Esophagus muscularis mucosa (tissue), 4 donors: ENCODE results near the gene NUDT14. TPM values are rescaled to one million over a fixed set of nuclear protein-coding genes. Genes with fewer than 3 reads are reported as not detected.

ENCODE experiments used
- DNase-seq: peaks from one replicate; pipeline ENCODE4 v3.0.0-alpha.2; 2017; ENCODE audit errors: extremely low spot score
- H3K27ac ChIP-seq, 4 donors: fragments of 200-600 bp; sonication (generic); replicated peaks in 1 of 4; 1 replicate in 3 of 4; 2 replicates in 1 of 4; pipeline ENCODE4 v1.5.1; 2016 to 2019; ENCODE audit warnings: mild to moderate bottlenecking in 1 of 4
- H3K27me3 ChIP-seq, 4 donors: fragments of 200-600 bp; sonication (generic); one replicate each; pipeline versions ENCODE4 v1.5.1 to v1.6.0; 2016 to 2019
- H3K36me3 ChIP-seq, 4 donors: fragments of 200-600 bp; sonication (generic); one replicate each; pipeline ENCODE4 v1.5.1; 2016 to 2019
- H3K4me1 ChIP-seq, 4 donors: fragments of 200-600 bp; sonication (generic); one replicate each; pipeline ENCODE4 v1.5.1; 2016 to 2019
- H3K4me3 ChIP-seq, 4 donors: fragments of 200-600 bp; sonication (generic); 1 replicate in 2 of 4; 2 replicates in 2 of 4; pipeline ENCODE4 v1.5.1; 2016 to 2019; ENCODE audit warnings: mild to moderate bottlenecking in 4 of 4, moderate library complexity in 1 of 4
- H3K9me3 ChIP-seq, 4 donors: fragments of 200-600 bp; sonication (generic); 1 replicate in 3 of 4; 2 replicates in 1 of 4; pipeline ENCODE4 v1.5.1; 2016 to 2019
- CTCF ChIP-seq, 3 experiments: fragments of 200-600 bp in 2 of 3; fragments of 450-650 bp in 1 of 3; sonication (generic) in 2 of 3; IDR thresholded peaks; one replicate each; pipeline ENCODE4 v1.5.1; 2017 to 2019; ENCODE audit warnings: antibody characterized with exemption in 3 of 3, mild to moderate bottlenecking in 2 of 3, moderate library complexity in 1 of 3
- EP300 ChIP-seq: sonication (generic); formaldehyde crosslinking; IDR thresholded peaks from one replicate; pipeline ENCODE4 v1.6.1; 2017; ENCODE audit warnings: antibody characterized with exemption
- POLR2A ChIP-seq: fragments of 450-650 bp; IDR thresholded peaks from one replicate; pipeline ENCODE4 v1.6.1; 2017; ENCODE audit warnings: antibody characterized with exemption, moderate library complexity, mild to moderate bottlenecking, low read depth
- POLR2AphosphoS5 ChIP-seq, 2 donors: sonication (generic); formaldehyde crosslinking; IDR thresholded peaks; one replicate each; pipeline ENCODE4 v1.6.1; 2017; ENCODE audit warnings: antibody characterized with exemption in 2 of 2
- WGBS: methylation state at CpG from one replicate; pipeline ENCODE4 v1.1.5; 2018; 5-methylcytosine and 5-hydroxymethylcytosine counted together
- intact Hi-C: fragments of 100-400 bp; cut with DNase I; formaldehyde crosslinking; loops from one replicate; pipeline ENCODE4 v1.15.1; 2023
- total RNA-seq, 4 donors: library from RNA; depleted of rRNA; stranded (reverse); fragments of >200 nt; gene quantifications; one replicate each; pipeline versions ENCODE4 v1.1.0 to v1.2.1, GENCODE V29; 2016

The NUDT14 gene
- total RNA-seq, 4 donors from 2014 or later, result 2.1 to 6.2 (median 5.8) TPM

GRCh38 chr14:105217774-105218173 is 36.7 kb upstream of the NUDT14 start:
- TF ChIP-seq POLR2A, result no peak
- TF ChIP-seq EP300, result no peak
- no peak for TF ChIP-seq POLR2AphosphoS5 (IDR thresholded peaks at IDR 0.05)
- TF ChIP-seq CTCF (IDR thresholded peaks at IDR 0.05), result no peak
- H3K9me3 ChIP-seq, result no peaks in the 10 kb centered on the region
- H3K4me3 ChIP-seq, result no peak overlapping the region
- H3K27ac ChIP-seq, result no peak overlapping the region
- 90% methylated on average over 4 of the region's 11 CpGs for WGBS
- no peaks in the 10 kb centered on the region for H3K27me3 ChIP-seq
- intact Hi-C loops, result no loop called here
- H3K36me3 ChIP-seq, result peaks cover 41 to 83% (median 79%) of the 10 kb centered on the region in 4 donors
- no peak for DNase-seq
- peaks cover 7 to 21% (median 14%) of the 10 kb centered on the region in 4 donors for H3K4me1 ChIP-seq

GRCh38 chr14:105216490-105217247 is 35.6 kb upstream of the NUDT14 start:
- Histone ChIP-seq H3K27me3 (no peaks in the 10 kb centered on the region), H3K4me3 (no peak overlapping the region), H3K9me3 (no peaks in the 10 kb centered on the region), H3K4me1 (peaks cover 7 to 21% (median 14%) of the 10 kb centered on the region in 4 donors), H3K36me3 (peaks cover 40 to 88% (median 87%) of the 10 kb centered on the region in 4 donors), H3K27ac (no peak overlapping the region)
- 94% methylated on average over 25 of the region's 30 CpGs for whole genome bisulfite sequencing
- TF ChIP-seq POLR2A (no peak), CTCF (IDR thresholded peaks at IDR 0.05) (no peak), POLR2AphosphoS5 (IDR thresholded peaks at IDR 0.05) (no peak), EP300 (no peak)
- DNase-seq, result no peak
- intact Hi-C loops, result no loop called here

GRCh38 chr14:105215602-105216001 is 34.5 kb upstream of the NUDT14 start:
- peaks cover 42 to 88% (median 87%) of the 10 kb centered on the region in 4 donors for H3K36me3 ChIP-seq
- H3K4me3 ChIP-seq, result no peak overlapping the region
- no peak for TF ChIP-seq POLR2A
- no peak for TF ChIP-seq EP300
- peaks cover 3 to 11% (median 6%) of the 10 kb centered on the region in 4 donors for H3K4me1 ChIP-seq
- H3K27me3 ChIP-seq, result no peaks in the 10 kb centered on the region
- H3K27ac ChIP-seq, result no peak overlapping the region
- no peaks in the 10 kb centered on the region for H3K9me3 ChIP-seq
- DNase-seq, result no peak
- intact Hi-C loops, result no loop called here
- WGBS, result 82% methylated on average over 3 of the region's 3 CpGs

GRCh38 chr14:105214324-105214915 is 33.3 kb upstream of the NUDT14 start:
- Histone ChIP-seq H3K36me3 (peaks cover 43 to 88% (median 88%) of the 10 kb centered on the region in 4 donors), H3K27ac (no peak overlapping the region), H3K9me3 (no peaks in the 10 kb centered on the region), H3K4me1 (peaks cover 0 to 7% (median 2%) of the 10 kb centered on the region in 4 donors), H3K4me3 (no peak overlapping the region), H3K27me3 (no peaks in the 10 kb centered on the region)
- 93% methylated on average over 9 of the region's 14 CpGs for WGBS
- TF ChIP-seq POLR2A (no peak), POLR2AphosphoS5 (IDR thresholded peaks at IDR 0.05) (no peak), EP300 (no peak), CTCF (IDR thresholded peaks at IDR 0.05) (no peak)
- DNase-seq, result no peak
- intact Hi-C loops, result no loop called here

GRCh38 chr14:105213361-105213760 is 32.2 kb upstream of the NUDT14 start:
- Histone ChIP-seq H3K4me1 (peaks cover 0 to 7% (median 2%) of the 10 kb centered on the region in 4 donors), H3K4me3 (no peak overlapping the region), H3K9me3 (no peaks in the 10 kb centered on the region), H3K27ac (no peak overlapping the region), H3K36me3 (peaks cover 35 to 86% (median 83%) of the 10 kb centered on the region in 4 donors), H3K27me3 (no peaks in the 10 kb centered on the region)
- TF ChIP-seq POLR2A (no peak), CTCF (IDR thresholded peaks at IDR 0.05) (no peak), EP300 (no peak), POLR2AphosphoS5 (IDR thresholded peaks at IDR 0.05) (no peak)
- WGBS, result 85% methylated on average over 10 of the region's 10 CpGs
- intact Hi-C loops, result no loop called here
- no peak for DNase-seq
